Measurements from ENCODE around the gene SYTL3. TPM values are rescaled to one million over a fixed set of nuclear protein-coding genes. Genes with fewer than 3 reads are reported as not detected.
A peak's percentile ranks its signal among the peaks of the same experiment; 100 is the strongest.

The SYTL3 gene
- total and polyA plus RNA-seq, 2 donors (not counting 1 experiment from before 2014, with no cell fraction given) = 1.1 to 5.4 TPM

DNA sequence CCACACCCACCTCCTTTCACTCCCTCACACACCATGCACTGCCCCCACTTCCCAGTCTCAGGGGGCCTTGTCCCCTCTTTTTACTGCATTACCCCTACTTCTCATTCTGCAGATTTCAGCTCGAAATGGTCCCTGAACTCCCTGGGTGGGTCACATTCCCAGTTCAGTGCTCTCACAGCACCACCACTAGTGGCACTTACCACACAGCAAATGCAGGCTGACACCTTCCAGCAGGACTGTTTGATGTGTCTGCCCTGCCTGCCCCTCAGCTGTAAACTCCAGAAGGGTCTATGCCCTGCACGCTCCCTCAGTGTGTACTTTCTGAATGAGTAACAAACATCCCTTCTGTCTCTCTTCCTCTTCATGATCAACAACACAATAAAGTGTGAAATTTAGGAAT, 9.3 kb upstream of the SYTL3 start:
- POLR2A ChIA-PET = no interaction called here
- Histone ChIP-seq H3K4me1 (ENCODE audit: control insufficient read depth in 2 of 2, insufficient read depth in 2 of 2, low read length in 2 of 2) (peaks cover 9 to 23% of the 10 kb centered on the region in 2 donors), H4K20me1 (ENCODE audit: control insufficient read depth, insufficient read depth, low read length, poor library complexity, severe bottlenecking) (peaks cover 18% of the 10 kb centered on the region), H3K27ac (ENCODE audit: low read length in 2 of 2) (no peak overlapping the region), H3K79me2 (ENCODE audit: control insufficient read depth, insufficient read depth, low read length) (peaks cover 55% of the 10 kb centered on the region), H3K9ac (ENCODE audit: low read length) (no peak overlapping the region), H3K27me3 (replicated peaks in 1 of 4; ENCODE audit: control extremely low read depth in 1 of 4, control insufficient read depth in 3 of 4, insufficient read depth in 4 of 4, low read length in 3 of 4) (no peaks in the 10 kb centered on the region), H3K4me3 (ENCODE audit: control extremely low read depth in 1 of 5, extremely low read depth in 1 of 5, insufficient read depth in 1 of 5, low read depth in 2 of 5, low read length in 4 of 5) (no peak overlapping the region), H2AFZ (ENCODE audit: insufficient read depth, low read depth, low read length, poor library complexity, severe bottlenecking) (no peak overlapping the region), H3K9me3 (ENCODE audit: control extremely low read depth in 1 of 3, control insufficient read depth in 2 of 3, insufficient read depth in 1 of 3, low read length in 2 of 3) (no peaks in the 10 kb centered on the region), H3K36me3 (replicated peaks in 1 of 2; ENCODE audit: control extremely low read depth in 1 of 2, control insufficient read depth in 1 of 2, extremely low read depth in 1 of 2, insufficient read depth in 2 of 2, low read length in 1 of 2) (peaks cover 0 to 25% of the 10 kb centered on the region in 2 experiments), H3K4me2 (replicated peaks; ENCODE audit: low read depth, low read length, poor library complexity, severe bottlenecking) (no peak overlapping the region)
- Mint-ChIP-seq H3K4me1 (peaks cover 40% of the 10 kb centered on the region), H3K9me3 (ENCODE audit: insufficient read depth) (no peaks in the 10 kb centered on the region), H3K27me3 (no peaks in the 10 kb centered on the region), H3K4me3 (no peak overlapping the region), H3K27ac (no peak overlapping the region)
- WGBS (ENCODE audit: insufficient coverage) = 100% methylated on average over 1 of the region's 2 CpGs
- intact Hi-C loops (cut with micrococcal nuclease) = loop anchor here (10.0 kb wide), 2 partner anchors 346 to 816 kb away; partner anchors contain the start of gene SNX9
- DNase-seq = no peak
- TF ChIP-seq, protein P1, sequence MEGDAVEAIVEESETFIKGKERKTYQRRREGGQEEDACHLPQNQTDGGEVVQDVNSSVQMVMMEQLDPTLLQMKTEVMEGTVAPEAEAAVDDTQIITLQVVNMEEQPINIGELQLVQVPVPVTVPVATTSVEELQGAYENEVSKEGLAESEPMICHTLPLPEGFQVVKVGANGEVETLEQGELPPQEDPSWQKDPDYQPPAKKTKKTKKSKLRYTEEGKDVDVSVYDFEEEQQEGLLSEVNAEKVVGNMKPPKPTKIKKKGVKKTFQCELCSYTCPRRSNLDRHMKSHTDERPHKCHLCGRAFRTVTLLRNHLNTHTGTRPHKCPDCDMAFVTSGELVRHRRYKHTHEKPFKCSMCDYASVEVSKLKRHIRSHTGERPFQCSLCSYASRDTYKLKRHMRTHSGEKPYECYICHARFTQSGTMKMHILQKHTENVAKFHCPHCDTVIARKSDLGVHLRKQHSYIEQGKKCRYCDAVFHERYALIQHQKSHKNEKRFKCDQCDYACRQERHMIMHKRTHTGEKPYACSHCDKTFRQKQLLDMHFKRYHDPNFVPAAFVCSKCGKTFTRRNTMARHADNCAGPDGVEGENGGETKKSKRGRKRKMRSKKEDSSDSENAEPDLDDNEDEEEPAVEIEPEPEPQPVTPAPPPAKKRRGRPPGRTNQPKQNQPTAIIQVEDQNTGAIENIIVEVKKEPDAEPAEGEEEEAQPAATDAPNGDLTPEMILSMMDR (IDR thresholded peaks at IDR 0.05) = no peak
- no peak for TF ChIP-seq EZH2 (IDR thresholded peaks at IDR 0.05; ENCODE audit: borderline replicate concordance, insufficient read depth, low read depth, low read length, poor library complexity, severe bottlenecking)
- no peak for ATAC-seq (ENCODE audit: low read depth)
- CTCF ChIA-PET = interaction anchor here (0.8 kb wide), 1 partner anchor 419 kb away, joined by 3 read pairs; no protein-coding TSS in a partner anchor

DNA sequence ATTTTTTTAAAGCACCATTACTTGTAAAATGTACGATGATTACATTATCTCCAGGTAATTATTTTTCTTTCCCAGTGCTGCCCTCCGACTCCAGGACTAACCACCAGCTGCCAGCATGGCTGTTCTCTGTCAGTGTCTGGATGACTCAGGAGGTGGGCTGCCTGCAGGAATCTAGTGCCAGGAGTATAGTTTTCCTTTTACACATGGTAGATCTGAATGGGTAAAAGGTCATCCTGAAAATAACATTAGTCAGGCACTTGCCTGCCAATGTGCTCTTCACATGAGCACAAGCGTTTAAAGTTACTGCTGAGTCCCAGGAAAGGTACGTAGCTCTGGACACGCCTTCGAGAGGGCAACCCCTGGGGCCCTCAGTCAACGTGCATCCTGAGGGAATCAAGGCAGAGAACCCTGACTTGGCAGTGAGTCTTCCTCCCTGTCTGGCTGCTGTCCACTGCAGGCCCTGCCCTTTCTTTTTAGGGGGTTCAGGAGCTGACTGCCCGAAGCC, 7.7 kb upstream of the SYTL3 start:
- peaks cover 44% of the 10 kb centered on the region for H3K4me1 Mint-ChIP-seq
- H3K27me3 ChIP-seq (replicated peaks in 1 of 4; ENCODE audit: control extremely low read depth in 1 of 4, control insufficient read depth in 3 of 4, insufficient read depth in 4 of 4, low read length in 3 of 4) = no peaks in the 10 kb centered on the region
- no peak overlapping the region for H3K4me2 ChIP-seq (replicated peaks; ENCODE audit: low read depth, low read length, poor library complexity, severe bottlenecking)
- TF ChIP-seq, protein P1 (IDR thresholded peaks at IDR 0.05) = no peak
- no peak for TF ChIP-seq EZH2 (IDR thresholded peaks at IDR 0.05; ENCODE audit: borderline replicate concordance, insufficient read depth, low read depth, low read length, poor library complexity, severe bottlenecking)
- no peak overlapping the region for H3K9ac ChIP-seq (ENCODE audit: low read length)
- H3K4me1 ChIP-seq (ENCODE audit: control insufficient read depth in 2 of 2, insufficient read depth in 2 of 2, low read length in 2 of 2) = peaks cover 9 to 23% of the 10 kb centered on the region in 2 donors
- H3K27ac Mint-ChIP-seq = peak overlapping the region; percentile 10
- peaks cover 55% of the 10 kb centered on the region for H3K79me2 ChIP-seq (ENCODE audit: control insufficient read depth, insufficient read depth, low read length)
- H3K9me3 Mint-ChIP-seq (ENCODE audit: insufficient read depth) = no peaks in the 10 kb centered on the region
- no peaks in the 10 kb centered on the region for H3K27me3 Mint-ChIP-seq
- H4K20me1 ChIP-seq (ENCODE audit: control insufficient read depth, insufficient read depth, low read length, poor library complexity, severe bottlenecking) = peaks cover 18% of the 10 kb centered on the region
- H3K4me3 ChIP-seq (ENCODE audit: control extremely low read depth in 1 of 5, extremely low read depth in 1 of 5, insufficient read depth in 1 of 5, low read depth in 2 of 5, low read length in 4 of 5) = no peak overlapping the region
- peak overlapping the region; percentile 98 for H3K4me3 Mint-ChIP-seq
- H3K9me3 ChIP-seq (ENCODE audit: control extremely low read depth in 1 of 3, control insufficient read depth in 2 of 3, insufficient read depth in 1 of 3, low read length in 2 of 3) = no peaks in the 10 kb centered on the region
- 95% methylated on average over 6 of the region's 8 CpGs for WGBS (ENCODE audit: insufficient coverage)
- ChIA-PET POLR2A (no interaction called here), CTCF (no interaction called here)
- no peak for DNase-seq
- H2AFZ ChIP-seq (ENCODE audit: insufficient read depth, low read depth, low read length, poor library complexity, severe bottlenecking) = no peak overlapping the region
- H3K36me3 ChIP-seq (replicated peaks in 1 of 2; ENCODE audit: control extremely low read depth in 1 of 2, control insufficient read depth in 1 of 2, extremely low read depth in 1 of 2, insufficient read depth in 2 of 2, low read length in 1 of 2) = peaks cover 0 to 13% of the 10 kb centered on the region in 2 experiments
- no peak overlapping the region for H3K27ac ChIP-seq (ENCODE audit: low read length in 2 of 2)
- no peak for ATAC-seq (ENCODE audit: low read depth)
- intact Hi-C loops (cut with micrococcal nuclease) = loop anchor here (10.0 kb wide), 2 partner anchors 347 to 817 kb away; partner anchors contain the start of gene SNX9

Measured in B cell (primary cell).